ENCODE data around the gene COMMD3. TPM values are rescaled to one million over a fixed set of nuclear protein-coding genes. Genes with fewer than 3 reads are reported as not detected.
"Not testable (repeated sequence)": the region's sequence is repeated elsewhere in the genome, so short reads cannot be mapped to it uniquely, and the experiment has no call there.

The COMMD3 gene
- total RNA-seq, 1 donor from 2014 or later, result 51.0 TPM

DNA sequence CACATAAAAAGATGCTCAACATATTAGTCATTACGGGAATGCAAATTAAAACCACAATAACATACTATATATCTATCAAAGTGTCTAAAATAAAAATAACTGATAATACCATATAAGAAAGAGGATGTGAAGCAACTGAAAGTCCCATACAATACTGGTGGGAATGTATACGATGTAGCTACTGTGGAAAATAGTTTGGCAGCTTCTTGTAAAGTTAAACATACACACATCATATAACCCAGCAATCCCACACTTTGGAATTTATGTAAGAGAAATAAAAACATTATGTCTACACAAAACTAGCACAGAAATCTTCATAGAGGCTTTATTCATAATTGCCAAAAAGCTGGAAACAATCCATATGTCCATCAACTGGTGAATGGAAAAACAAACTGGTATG lies 10.5 kb upstream of the COMMD3 start:
- DNase-seq (no peak), ATAC-seq (no peak)
- no peaks in the 10 kb centered on the region for H3K36me3 ChIP-seq
- no peak overlapping the region for H3K4me3 ChIP-seq
- H3K27ac ChIP-seq, result no peak overlapping the region
- intact Hi-C loops (cut with DNase I), result loop anchor here (10.0 kb wide), 1 partner anchor 311 kb away; no protein-coding TSS in a partner anchor
- TF ChIP-seq, protein P1, sequence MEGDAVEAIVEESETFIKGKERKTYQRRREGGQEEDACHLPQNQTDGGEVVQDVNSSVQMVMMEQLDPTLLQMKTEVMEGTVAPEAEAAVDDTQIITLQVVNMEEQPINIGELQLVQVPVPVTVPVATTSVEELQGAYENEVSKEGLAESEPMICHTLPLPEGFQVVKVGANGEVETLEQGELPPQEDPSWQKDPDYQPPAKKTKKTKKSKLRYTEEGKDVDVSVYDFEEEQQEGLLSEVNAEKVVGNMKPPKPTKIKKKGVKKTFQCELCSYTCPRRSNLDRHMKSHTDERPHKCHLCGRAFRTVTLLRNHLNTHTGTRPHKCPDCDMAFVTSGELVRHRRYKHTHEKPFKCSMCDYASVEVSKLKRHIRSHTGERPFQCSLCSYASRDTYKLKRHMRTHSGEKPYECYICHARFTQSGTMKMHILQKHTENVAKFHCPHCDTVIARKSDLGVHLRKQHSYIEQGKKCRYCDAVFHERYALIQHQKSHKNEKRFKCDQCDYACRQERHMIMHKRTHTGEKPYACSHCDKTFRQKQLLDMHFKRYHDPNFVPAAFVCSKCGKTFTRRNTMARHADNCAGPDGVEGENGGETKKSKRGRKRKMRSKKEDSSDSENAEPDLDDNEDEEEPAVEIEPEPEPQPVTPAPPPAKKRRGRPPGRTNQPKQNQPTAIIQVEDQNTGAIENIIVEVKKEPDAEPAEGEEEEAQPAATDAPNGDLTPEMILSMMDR (IDR thresholded peaks at IDR 0.05), result no peak
- H3K4me1 ChIP-seq, result no peaks in the 10 kb centered on the region
- no peaks in the 10 kb centered on the region for H3K9me3 ChIP-seq
- H3K27me3 ChIP-seq (ENCODE audit: low read depth), result peaks cover 5% of the 10 kb centered on the region

DNA sequence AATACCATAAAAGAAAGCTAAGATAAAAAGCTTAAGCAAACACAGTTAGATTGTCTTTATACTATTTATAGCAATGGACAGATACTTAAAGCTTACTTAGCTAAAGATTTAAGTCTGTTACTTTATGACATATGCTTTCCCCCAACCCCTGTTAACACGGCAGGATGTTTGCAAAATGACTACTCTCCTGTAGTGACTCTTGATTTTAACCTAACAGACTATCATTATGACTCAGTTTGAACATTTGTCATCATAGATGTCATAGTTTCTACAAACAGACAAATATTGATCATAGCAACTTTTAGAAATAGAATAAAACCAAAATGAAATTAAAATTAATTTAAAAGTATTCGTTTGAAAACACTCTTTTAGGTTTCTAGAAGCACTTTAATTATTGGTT lies 7.8 kb upstream of the COMMD3 start:
- no peaks in the 10 kb centered on the region for H3K9me3 ChIP-seq
- no peak overlapping the region for H3K4me3 ChIP-seq
- no peaks in the 10 kb centered on the region for H3K36me3 ChIP-seq
- intact Hi-C loops (cut with DNase I), result loop anchor here (10.0 kb wide), 1 partner anchor 314 kb away; no protein-coding TSS in a partner anchor
- no peaks in the 10 kb centered on the region for H3K4me1 ChIP-seq
- DNase-seq (no peak), ATAC-seq (no peak)
- H3K27ac ChIP-seq, result no peak overlapping the region
- H3K27me3 ChIP-seq (ENCODE audit: low read depth), result peaks cover 5% of the 10 kb centered on the region
- TF ChIP-seq, protein P1 (IDR thresholded peaks at IDR 0.05), result no peak

DNA sequence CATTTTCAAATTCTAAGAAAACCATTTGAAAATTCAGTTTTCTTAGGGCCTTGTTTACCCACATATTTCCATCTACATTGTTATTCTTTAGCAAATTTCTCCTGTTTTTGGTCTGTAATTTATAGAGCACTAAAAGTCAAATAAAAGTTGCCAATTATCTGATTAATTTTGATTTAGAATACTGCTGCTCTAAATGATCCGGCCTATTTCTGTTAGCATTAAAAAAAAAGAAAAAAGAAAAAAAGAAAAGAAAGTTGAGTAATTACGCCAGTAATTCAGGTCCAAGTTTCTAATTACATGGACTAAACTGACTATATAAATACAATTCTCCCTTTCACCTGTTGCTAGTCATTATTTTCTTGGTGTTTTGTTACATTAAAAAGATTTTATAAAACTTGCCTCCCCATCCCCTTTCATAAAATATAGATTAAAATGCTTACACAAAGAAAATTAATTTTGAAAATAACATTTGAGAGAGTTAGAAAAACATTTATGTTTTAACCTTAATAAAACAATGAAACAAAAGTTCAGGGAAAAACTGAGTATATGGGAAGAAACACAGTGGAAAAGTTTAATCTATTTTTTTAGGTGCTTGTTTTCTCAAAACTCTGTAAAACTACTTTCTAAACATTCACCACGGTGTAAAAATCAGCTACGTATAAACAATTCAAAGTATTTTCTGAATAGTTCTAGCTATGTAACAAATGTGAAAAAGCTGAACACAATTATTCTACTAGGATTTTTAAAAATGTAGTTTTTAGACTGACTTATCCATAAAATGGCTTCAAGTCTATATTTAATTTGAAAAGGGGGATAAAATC lies 6.8 kb upstream of the COMMD3 start:
- ATAC-seq, result no peak
- no peaks in the 10 kb centered on the region for H3K9me3 ChIP-seq
- TF ChIP-seq, protein P1 (IDR thresholded peaks at IDR 0.05), result no peak
- no peaks in the 10 kb centered on the region for H3K4me1 ChIP-seq
- no peak for DNase-seq
- H3K27ac ChIP-seq, result no peak overlapping the region
- no peaks in the 10 kb centered on the region for H3K36me3 ChIP-seq
- no peak overlapping the region for H3K4me3 ChIP-seq
- peaks cover 5% of the 10 kb centered on the region for H3K27me3 ChIP-seq (ENCODE audit: low read depth)
- intact Hi-C loops (cut with DNase I), result loop anchor here (10.0 kb wide), 1 partner anchor 315 kb away; no protein-coding TSS in a partner anchor

DNA sequence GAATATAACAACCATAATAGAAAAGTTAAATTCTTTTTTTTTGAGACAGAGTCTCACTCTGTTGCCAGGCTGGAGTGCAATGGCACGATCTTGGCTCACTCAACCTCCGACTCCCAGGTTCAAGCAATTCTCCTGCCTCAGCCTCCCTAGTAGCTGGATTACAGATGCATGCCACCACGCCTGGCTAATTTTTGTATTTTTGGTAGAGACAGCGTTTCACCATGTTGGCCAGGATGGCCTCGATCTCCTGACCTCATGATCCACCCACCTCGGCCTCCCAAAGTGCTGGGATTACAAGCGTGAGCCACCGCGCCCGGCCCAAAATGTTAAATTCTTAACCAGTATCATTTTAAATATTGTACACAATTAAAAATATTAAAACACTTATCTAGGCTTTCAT lies 6.2 kb upstream of the COMMD3 start:
- intact Hi-C loops (cut with DNase I); ATAC-seq: not testable (repeated sequence)

DNA sequence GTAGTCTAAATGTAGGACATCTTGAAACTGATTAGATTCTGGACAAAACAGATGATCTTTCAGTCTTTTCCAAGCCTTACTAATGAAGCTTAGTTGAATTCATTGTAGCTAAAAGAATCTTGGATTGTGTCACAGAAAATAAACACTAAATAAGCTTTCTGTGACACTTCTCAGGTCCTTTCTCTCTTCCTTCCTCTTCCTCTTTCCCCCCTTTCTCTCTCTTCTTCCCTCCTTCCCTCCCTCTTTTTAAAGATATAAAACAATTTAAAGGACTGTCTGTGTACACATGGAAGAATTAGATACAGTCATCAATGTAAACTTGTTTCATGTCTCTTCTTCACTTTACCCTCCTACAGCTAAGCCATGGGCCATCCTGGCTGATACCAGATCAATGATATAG lies 5.3 kb upstream of the COMMD3 start:
- peaks cover 5% of the 10 kb centered on the region for H3K27me3 ChIP-seq (ENCODE audit: low read depth)
- no peaks in the 10 kb centered on the region for H3K9me3 ChIP-seq
- H3K4me3 ChIP-seq, result no peak overlapping the region
- no peak overlapping the region for H3K27ac ChIP-seq
- no peaks in the 10 kb centered on the region for H3K36me3 ChIP-seq
- TF ChIP-seq, protein P1 (IDR thresholded peaks at IDR 0.05), result no peak
- intact Hi-C loops (cut with DNase I), result no loop called here
- DNase-seq (no peak), ATAC-seq (no peak)
- peaks cover 5% of the 10 kb centered on the region for H3K4me1 ChIP-seq

More for the DNA sequence above, 6.2 kb upstream of the COMMD3 start:
- not testable (repeated sequence) for H3K27me3 ChIP-seq (ENCODE audit: low read depth); H3K4me3 ChIP-seq; H3K27ac ChIP-seq; H3K9me3 ChIP-seq; H3K4me1 ChIP-seq; DNase-seq; H3K36me3 ChIP-seq

DNA sequence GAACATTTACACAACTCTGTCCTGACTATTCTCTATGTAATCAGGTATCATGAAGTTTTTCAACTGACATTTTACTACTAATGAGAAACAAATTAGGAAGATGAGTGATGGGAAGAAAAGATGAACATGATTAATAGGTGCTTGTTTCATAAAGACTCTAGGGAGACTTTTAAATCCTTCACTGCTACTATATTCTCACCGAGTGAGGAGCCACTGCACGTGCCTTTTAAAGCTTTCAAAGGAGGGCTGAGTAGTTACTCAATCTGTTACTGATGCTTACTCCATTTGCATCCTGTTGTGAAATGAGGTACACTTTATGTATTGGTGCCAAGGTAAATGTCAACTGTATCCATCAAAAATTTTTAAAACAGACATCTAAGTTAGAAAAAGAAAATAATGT lies 1.3 kb upstream of the COMMD3 start:
- Histone ChIP-seq H3K4me3 (peak overlapping the region; percentile 86), H3K9me3 (no peaks in the 10 kb centered on the region), H3K4me1 (peaks cover 22% of the 10 kb centered on the region), H3K36me3 (no peaks in the 10 kb centered on the region), H3K27me3 (ENCODE audit: low read depth) (no peaks in the 10 kb centered on the region), H3K27ac (no peak overlapping the region)
- ATAC-seq, result no peak
- no peak for DNase-seq
- TF ChIP-seq, protein P1 (IDR thresholded peaks at IDR 0.05), result no peak
- intact Hi-C loops (cut with DNase I), result no loop called here
